ENCODE measurements around the gene FGF18.

DNA sequence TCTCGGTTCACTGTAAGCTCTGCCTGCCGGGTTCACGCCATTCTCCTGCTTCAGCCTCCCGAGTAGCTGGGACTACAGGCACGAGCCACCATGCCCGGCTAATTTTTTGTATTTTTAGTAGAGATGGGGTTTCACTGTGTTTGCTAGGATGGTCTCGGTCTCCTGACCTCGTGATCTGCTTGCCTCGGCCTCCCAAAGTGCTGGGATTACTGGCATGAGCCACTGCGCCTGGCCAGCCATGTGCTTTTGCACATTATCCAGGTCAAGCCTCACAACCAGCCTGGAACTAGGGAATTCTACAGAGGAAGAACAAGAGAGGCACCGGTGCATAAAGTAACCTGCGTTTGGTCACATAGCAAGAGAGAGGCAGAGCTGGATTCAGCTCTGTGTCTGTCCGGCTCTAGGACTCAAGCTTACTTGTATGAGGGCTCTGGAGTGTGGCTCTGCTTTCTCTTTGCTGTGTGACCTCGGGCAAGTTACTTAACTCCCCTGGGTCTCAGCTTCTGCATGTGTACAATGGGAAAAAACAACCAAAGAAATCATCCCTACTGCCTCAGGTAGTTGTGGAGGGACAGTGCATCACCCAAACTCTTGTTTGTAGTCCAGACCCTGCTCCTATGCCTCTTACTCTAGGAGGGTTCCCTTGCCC is 6.3 kb downstream of the FGF18 start:
- TF ChIP-seq POLR2A (IDR thresholded peaks at IDR 0.05) (no peak), POLR2AphosphoS5 (IDR thresholded peaks at IDR 0.05) (no peak), EP300 (IDR thresholded peaks at IDR 0.05) (no peak)
- TF ChIP-seq, protein P1, sequence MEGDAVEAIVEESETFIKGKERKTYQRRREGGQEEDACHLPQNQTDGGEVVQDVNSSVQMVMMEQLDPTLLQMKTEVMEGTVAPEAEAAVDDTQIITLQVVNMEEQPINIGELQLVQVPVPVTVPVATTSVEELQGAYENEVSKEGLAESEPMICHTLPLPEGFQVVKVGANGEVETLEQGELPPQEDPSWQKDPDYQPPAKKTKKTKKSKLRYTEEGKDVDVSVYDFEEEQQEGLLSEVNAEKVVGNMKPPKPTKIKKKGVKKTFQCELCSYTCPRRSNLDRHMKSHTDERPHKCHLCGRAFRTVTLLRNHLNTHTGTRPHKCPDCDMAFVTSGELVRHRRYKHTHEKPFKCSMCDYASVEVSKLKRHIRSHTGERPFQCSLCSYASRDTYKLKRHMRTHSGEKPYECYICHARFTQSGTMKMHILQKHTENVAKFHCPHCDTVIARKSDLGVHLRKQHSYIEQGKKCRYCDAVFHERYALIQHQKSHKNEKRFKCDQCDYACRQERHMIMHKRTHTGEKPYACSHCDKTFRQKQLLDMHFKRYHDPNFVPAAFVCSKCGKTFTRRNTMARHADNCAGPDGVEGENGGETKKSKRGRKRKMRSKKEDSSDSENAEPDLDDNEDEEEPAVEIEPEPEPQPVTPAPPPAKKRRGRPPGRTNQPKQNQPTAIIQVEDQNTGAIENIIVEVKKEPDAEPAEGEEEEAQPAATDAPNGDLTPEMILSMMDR (IDR thresholded peaks at IDR 0.05) = no peak

Measured in upper lobe of left lung (tissue), 4 donors.